Measurements from ENCODE around the gene AFF1. TPM values are rescaled to one million over a fixed set of nuclear protein-coding genes. Genes with fewer than 3 reads are reported as not detected.
"Not testable (repeated sequence)": the region's sequence is repeated elsewhere in the genome, so short reads cannot be mapped to it uniquely, and the experiment has no call there.

The AFF1 gene
- total RNA-seq, 1 experiment from 2014 or later = 27.6 TPM

DNA sequence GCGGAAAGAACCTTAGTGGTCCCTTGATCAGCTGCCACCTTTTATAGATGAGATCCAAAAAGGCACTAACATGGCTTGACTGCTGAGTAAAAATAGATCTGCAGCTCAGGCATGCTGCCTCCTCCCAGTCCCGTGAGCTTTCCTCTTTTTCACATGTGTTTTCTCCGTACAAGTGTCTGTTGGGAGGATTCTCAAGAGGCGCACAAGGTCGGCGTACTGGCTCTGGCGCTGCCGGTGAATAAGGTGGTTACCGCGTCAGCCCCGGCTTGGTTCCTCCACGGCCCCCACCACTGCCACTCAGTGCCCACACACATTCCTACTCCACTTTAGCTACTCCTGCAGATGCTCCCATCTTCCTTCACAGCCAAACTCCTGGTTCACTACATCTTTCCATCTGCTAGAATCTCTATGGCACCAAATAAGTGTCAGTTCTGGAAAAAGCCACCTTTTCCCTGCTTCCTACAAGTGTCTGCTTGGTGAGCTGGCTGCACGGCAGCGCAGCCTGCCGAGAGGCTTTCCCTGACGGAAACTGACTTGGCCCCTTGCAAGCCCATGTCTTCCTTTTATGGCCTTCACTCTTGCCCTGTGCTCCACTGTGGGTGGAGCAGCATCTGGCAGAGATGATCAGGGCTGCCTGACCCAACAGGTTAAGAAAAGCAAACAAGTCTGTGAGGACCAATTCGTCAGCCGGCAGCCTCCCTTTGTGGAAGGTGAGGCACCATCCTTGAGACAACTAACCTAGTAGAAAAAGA lies 185.8 kb downstream of the AFF1 start:
- H3K36me3 ChIP-seq (replicated peaks; ENCODE audit: control insufficient read depth, insufficient read depth, low read length) = peaks cover 16% of the 10 kb centered on the region
- no peaks in the 10 kb centered on the region for H3K27me3 ChIP-seq (ENCODE audit: control insufficient read depth, insufficient read depth, low read length)
- H3K4me3 ChIP-seq (ENCODE audit: insufficient read depth, low read depth, low read length) = no peak overlapping the region
- no peak for DNase-seq

DNA sequence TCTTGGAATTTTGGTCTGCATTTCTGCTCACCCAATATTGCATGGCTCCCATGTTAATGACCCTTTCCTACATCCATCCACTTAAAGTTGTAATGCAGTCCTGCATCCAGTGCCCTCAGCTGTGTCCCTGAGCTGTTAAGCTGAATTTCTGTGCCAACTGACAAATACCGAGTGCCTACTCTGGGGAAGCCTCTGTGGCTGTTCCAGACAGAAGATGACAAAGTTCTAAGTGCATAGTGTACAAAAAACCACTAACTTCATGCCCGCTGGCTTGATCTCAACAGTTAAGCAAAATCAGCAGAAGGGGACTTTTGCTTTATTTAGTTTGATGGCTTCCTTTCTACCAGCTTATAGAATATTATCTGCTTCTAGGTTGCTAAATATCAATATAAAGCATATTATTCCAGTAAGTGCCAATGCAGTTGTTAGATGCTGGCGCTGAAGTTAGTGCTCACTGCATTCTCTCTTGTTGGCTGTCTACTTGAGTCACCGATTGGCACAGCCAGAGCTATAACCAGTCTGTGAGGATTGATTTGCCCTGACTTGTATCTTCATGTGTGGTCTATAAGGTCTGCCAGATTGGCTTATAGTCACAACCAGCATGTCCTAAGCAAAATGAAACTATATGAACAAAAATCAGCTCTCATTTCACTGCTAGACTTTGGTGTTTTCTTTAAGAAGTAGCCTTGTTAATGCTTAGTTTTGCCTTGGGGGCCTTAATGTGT lies 186.7 kb downstream of the AFF1 start:
- no peak overlapping the region for H3K4me3 ChIP-seq (ENCODE audit: insufficient read depth, low read depth, low read length)

DNA sequence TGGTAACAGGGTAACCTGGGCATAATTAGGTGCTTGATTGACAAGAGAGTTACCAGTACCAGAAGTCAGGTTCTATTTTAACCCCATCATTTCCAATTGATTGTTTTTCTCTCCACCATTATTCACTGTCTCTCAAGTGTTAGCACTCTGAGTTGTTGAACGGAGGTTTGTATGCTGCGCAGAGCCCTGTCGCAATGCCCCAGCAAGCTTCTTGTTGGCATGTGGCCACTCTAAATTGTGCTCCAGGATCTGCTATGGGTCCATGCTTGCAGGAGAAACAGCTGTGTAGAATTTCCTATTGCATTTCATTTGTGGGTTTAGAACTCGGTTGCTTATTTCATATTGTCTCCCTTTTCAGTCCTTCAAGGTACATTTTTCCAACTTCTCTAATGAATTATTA lies 187.4 kb downstream of the AFF1 start:
- H3K27me3 ChIP-seq (ENCODE audit: control insufficient read depth, insufficient read depth, low read length) = no peaks in the 10 kb centered on the region
- peaks cover 17% of the 10 kb centered on the region for H3K36me3 ChIP-seq (replicated peaks; ENCODE audit: control insufficient read depth, insufficient read depth, low read length)
- DNase-seq = no peak

More for the DNA sequence above, 186.7 kb downstream of the AFF1 start:
- H3K36me3 ChIP-seq (replicated peaks; ENCODE audit: control insufficient read depth, insufficient read depth, low read length) = peaks cover 16% of the 10 kb centered on the region
- H3K27me3 ChIP-seq (ENCODE audit: control insufficient read depth, insufficient read depth, low read length) = no peaks in the 10 kb centered on the region
- no peak for DNase-seq

DNA sequence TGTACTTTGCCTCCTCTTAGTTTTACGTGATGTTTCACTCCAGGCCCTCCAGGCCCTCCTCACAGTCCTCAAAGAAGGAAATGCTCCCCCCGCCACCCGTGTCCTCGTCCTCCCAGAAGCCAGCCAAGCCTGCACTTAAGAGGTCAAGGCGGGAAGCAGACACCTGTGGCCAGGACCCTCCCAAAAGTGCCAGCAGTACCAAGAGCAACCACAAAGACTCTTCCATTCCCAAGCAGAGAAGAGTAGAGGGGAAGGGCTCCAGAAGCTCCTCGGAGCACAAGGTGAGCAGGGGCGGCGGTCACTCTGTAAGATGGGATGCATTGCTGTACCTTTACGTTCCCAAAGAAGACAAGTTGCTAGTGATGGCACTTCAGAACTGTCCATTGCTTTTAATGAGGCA lies 191.2 kb downstream of the AFF1 start:
- H3K36me3 ChIP-seq (replicated peaks; ENCODE audit: control insufficient read depth, insufficient read depth, low read length) = peaks cover 27% of the 10 kb centered on the region
- no peaks in the 10 kb centered on the region for H3K27me3 ChIP-seq (ENCODE audit: control insufficient read depth, insufficient read depth, low read length)

More for the DNA sequence above, 187.4 kb downstream of the AFF1 start:
- no peak overlapping the region for H3K4me3 ChIP-seq (ENCODE audit: insufficient read depth, low read depth, low read length)

DNA sequence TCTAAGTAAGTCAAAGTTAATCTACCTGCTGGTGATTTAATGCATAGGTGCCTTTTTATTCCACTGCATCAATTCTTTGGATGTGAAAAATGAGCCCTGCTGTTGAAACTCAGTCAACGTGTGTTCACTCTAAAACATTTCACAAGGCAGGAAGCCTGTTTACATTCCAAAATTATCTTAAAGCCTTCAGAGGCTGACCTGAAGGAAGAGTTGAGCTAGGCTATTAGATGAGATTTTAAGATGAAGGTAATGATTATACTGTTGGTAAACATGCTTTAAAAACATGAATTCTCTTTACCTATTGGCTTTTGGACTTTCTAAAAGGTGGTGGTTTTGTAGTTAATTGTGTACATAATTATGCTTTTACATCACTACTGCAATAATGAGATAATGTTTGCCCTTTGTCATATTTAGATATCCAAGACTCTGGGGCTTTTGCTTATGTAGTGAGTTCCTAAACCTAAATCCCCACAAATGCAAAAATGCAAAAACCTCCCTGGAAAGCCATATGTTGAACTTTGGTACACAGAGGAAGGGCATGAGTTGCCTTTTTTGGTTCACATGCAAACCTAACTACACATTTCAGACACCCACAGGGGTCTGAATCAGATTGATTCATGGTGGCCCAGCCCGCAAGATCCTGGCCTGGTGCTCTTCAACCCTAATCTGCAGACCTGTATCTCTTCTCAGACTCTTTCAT lies 193.3 kb downstream of the AFF1 start:
- H3K4me3 ChIP-seq (ENCODE audit: insufficient read depth, low read depth, low read length) = no peak overlapping the region
- DNase-seq = no peak
- H3K36me3 ChIP-seq (replicated peaks; ENCODE audit: control insufficient read depth, insufficient read depth, low read length) = peaks cover 35% of the 10 kb centered on the region
- no peaks in the 10 kb centered on the region for H3K27me3 ChIP-seq (ENCODE audit: control insufficient read depth, insufficient read depth, low read length)

More for the DNA sequence above, 191.2 kb downstream of the AFF1 start:
- DNase-seq = no peak
- H3K4me3 ChIP-seq (ENCODE audit: insufficient read depth, low read depth, low read length) = no peak overlapping the region

DNA sequence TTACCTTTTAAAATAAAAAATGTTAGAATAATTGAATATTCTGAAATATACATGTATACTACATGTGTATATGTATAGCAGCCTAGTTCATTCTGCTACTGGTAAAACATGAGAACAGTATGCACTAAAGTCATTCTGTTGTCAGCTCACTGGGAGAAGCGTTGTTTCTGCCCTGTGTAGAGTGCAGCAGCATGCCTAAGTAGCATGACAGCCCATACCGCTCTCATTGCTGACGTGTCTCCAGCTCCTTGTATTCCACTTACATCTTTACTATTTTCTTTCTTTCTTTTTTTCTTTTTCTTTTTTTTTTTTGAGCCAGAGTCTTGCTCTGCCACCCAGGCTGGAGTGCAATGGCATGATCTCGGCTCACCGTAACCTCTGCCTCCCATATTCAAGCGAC lies 194.9 kb downstream of the AFF1 start:
- Histone ChIP-seq H3K4me3 (ENCODE audit: insufficient read depth, low read depth, low read length) (no peak overlapping the region), H3K36me3 (replicated peaks; ENCODE audit: control insufficient read depth, insufficient read depth, low read length) (peaks cover 40% of the 10 kb centered on the region), H3K27me3 (ENCODE audit: control insufficient read depth, insufficient read depth, low read length) (no peaks in the 10 kb centered on the region)
- no peak for DNase-seq

DNA sequence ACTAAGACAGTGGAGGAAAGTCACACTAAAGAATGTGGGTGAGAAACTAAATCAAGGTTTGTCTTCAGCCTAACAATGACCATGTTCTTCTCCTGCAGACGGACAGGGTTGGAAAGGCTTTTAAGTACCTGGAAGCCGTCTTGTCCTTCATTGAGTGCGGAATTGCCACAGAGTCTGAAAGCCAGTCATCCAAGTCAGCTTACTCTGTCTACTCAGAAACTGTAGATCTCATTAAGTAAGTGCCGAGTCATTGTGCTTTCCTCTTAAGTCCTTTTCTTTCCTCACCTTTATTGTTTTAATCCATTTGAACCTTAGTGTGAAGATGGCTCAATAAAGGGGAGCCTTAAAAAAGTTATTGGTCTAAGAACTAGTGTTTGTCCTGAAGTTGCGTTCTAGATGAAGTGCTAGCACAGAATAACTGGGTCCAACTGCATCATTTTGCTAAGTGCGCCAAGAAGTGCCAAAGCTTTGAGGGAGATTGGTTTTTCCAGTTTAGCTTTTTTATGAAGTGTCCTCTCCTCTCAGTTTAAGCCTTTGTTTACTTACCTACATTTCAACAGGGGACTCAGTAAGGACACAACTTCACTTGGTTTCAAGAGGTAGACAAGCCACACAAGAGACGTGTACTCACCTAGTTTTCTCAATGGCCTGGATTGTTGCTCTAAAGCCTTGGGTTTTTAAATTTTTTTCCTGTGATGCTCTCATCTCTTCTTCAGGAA lies 196.3 kb downstream of the AFF1 start:
- Histone ChIP-seq H3K4me3 (ENCODE audit: insufficient read depth, low read depth, low read length) (no peak overlapping the region), H3K36me3 (replicated peaks; ENCODE audit: control insufficient read depth, insufficient read depth, low read length) (peaks cover 35% of the 10 kb centered on the region), H3K27me3 (ENCODE audit: control insufficient read depth, insufficient read depth, low read length) (no peaks in the 10 kb centered on the region)
- DNase-seq = no peak

DNA sequence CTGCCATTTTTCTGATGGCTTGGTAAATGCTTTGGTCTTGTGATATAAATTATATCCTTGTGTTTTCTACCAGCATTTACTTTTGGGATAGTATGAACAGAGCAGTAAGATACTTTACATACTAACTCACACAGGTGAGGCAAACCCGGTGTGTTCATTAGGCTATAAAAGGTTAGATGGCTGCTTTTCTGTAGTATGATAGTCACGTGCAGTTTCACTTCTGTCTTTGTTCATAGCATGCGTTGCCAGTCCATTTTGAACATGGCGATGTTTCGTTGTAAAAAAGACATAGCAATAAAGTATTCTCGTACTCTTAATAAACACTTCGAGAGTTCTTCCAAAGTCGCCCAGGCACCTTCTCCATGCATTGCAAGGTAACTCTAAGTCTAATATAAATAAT lies 197.2 kb downstream of the AFF1 start:
- Histone ChIP-seq H3K36me3 (replicated peaks; ENCODE audit: control insufficient read depth, insufficient read depth, low read length) (peaks cover 34% of the 10 kb centered on the region), H3K27me3 (ENCODE audit: control insufficient read depth, insufficient read depth, low read length) (no peaks in the 10 kb centered on the region), H3K4me3 (ENCODE audit: insufficient read depth, low read depth, low read length) (no peak overlapping the region)
- DNase-seq = no peak

DNA sequence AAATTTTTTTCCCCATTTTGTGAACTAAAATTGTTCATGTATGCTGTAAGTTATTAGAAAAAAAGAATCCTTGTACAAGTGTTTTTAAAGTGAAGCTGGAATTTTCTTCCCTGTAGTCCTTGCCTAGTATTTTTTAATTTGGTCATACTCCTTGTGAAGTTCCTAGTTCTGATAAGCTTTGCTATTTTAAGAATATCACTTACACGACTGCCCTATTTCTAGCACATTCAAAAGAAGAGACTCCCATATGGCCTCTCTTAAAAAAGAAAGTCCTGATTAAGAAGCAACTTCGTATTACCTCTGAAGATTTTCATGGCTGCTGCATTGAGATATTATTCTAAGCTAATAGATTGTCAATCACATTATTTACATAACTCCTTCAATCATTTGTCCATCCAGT lies 198.4 kb downstream of the AFF1 start:
- DNase-seq = no peak
- peaks cover 28% of the 10 kb centered on the region for H3K36me3 ChIP-seq (replicated peaks; ENCODE audit: control insufficient read depth, insufficient read depth, low read length)
- no peak overlapping the region for H3K4me3 ChIP-seq (ENCODE audit: insufficient read depth, low read depth, low read length)
- H3K27me3 ChIP-seq (ENCODE audit: control insufficient read depth, insufficient read depth, low read length) = no peaks in the 10 kb centered on the region

DNA sequence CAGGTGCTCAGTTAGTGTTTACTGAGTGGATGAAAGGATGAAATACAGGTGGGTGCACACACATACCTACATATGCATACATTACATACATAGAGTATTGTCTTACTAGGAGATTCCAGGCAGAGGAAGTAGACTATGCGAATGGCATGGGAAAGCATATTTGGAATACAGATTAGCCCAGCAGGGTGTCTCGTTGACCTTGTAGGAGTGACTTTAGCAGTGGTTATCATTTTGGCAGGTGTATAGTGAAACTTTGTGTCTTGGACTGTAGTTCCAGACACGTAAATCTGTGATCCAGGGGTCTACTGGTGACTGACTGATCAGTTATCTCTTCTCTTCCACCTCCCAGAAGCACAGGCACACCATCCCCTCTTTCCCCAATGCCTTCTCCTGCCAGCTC lies 199.3 kb downstream of the AFF1 start:
- peaks cover 26% of the 10 kb centered on the region for H3K36me3 ChIP-seq (replicated peaks; ENCODE audit: control insufficient read depth, insufficient read depth, low read length)
- no peaks in the 10 kb centered on the region for H3K27me3 ChIP-seq (ENCODE audit: control insufficient read depth, insufficient read depth, low read length)
- DNase-seq = no peak
- H3K4me3 ChIP-seq (ENCODE audit: insufficient read depth, low read depth, low read length) = no peak overlapping the region

DNA sequence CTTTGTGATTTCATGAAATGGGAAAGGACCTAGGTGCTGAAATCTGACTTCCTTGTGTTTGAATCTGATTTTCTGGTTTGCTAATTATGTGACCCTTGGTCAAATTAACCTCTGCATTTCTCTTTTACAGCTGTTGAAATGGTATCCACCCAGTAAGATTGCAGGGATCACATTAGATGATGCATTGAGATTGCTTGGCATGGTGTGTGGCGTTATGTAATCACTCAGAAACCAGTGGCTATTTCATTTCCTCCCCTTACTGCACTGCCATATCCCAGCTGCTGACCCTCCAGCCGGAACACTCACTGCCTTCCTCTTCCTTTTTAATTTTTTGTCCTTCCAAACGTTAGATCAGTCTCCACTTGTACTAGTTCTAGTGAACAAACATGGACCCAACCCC lies 206.6 kb downstream of the AFF1 start:
- no peak for DNase-seq
- Histone ChIP-seq H3K27me3 (ENCODE audit: control insufficient read depth, insufficient read depth, low read length) (no peaks in the 10 kb centered on the region), H3K4me3 (ENCODE audit: insufficient read depth, low read depth, low read length) (no peak overlapping the region), H3K36me3 (replicated peaks; ENCODE audit: control insufficient read depth, insufficient read depth, low read length) (peaks cover 9% of the 10 kb centered on the region)

DNA sequence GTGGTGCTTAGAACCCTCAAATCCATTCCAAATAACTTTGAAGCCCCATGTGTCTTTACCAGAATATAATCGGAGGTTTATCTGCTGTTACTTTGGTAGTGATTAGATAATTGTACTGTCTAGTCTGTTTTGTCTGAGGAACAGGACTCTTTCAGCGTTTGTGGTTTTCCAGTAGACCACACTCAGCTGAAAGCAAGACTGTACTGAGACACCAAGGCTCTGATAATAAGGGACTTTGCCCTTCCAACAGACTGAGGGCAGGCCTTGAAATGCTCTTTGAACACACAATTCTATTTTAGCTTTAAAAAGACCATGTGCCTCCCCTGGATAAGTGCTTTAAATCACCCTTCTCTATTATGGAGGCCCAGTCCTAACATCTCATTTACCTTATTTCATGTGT lies 209.5 kb downstream of the AFF1 start:
- no peak overlapping the region for H3K4me3 ChIP-seq (ENCODE audit: insufficient read depth, low read depth, low read length)
- no peak for DNase-seq
- H3K27me3 ChIP-seq (ENCODE audit: control insufficient read depth, insufficient read depth, low read length) = no peaks in the 10 kb centered on the region
- peaks cover 7% of the 10 kb centered on the region for H3K36me3 ChIP-seq (replicated peaks; ENCODE audit: control insufficient read depth, insufficient read depth, low read length)

DNA sequence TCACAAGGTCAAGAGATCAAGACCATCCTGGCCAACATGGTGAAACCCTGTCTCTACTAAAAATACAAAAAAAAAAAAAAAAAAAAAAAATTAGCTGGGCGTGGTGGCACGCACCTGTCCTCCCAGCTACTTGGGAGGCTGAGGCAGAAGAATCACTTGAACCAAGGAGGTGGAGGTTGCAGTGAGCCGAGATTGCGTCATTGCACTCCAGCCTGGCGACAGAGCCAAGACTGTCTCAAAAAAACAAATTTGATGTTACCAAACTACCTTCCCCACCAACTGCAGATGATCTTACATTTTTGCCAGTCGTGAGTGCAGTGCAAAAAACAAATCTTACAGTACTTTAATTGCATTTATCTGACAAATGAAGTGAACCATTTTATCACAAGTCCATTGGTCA lies 211.1 kb downstream of the AFF1 start:
- DNase-seq; H3K27me3 ChIP-seq (ENCODE audit: control insufficient read depth, insufficient read depth, low read length); H3K4me3 ChIP-seq (ENCODE audit: insufficient read depth, low read depth, low read length); H3K36me3 ChIP-seq (replicated peaks; ENCODE audit: control insufficient read depth, insufficient read depth, low read length): not testable (repeated sequence)

DNA sequence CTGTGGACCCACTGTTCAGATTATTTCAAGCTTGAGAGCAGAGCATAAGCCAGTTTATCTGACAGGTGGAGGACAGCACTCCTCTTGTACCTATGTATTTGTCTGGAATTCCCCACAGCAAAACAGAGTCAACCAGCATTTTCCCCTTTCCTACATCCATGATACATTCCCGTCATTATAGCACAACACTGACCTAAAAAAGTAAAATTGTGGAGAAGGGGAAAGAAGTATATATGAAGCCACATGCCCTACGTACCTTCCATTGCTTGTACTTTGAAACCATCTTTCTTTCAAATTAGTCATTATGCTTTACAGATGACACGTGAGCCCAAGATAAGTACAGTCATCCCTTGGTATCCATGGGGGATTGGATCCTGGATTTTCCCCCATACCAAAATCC lies 212.3 kb downstream of the AFF1 start:
- Histone ChIP-seq H3K27me3 (ENCODE audit: control insufficient read depth, insufficient read depth, low read length) (no peaks in the 10 kb centered on the region), H3K4me3 (ENCODE audit: insufficient read depth, low read depth, low read length) (no peak overlapping the region), H3K36me3 (replicated peaks; ENCODE audit: control insufficient read depth, insufficient read depth, low read length) (no peaks in the 10 kb centered on the region)
- no peak for DNase-seq

Data from H7 (cell line).